GM18502 (cell line): ENCODE results near the gene TMEM175.
"Not testable (repeated sequence)": the region's sequence is repeated elsewhere in the genome, so short reads cannot be mapped to it uniquely, and the experiment has no call there.

Source experiments
- ATAC-seq: cut with Tn5 transposase; IDR thresholded peaks from one replicate; pipeline ENCODE4 v1.9.1; 2021; ENCODE audit warnings: mild to moderate bottlenecking; ENCODE audit not compliant: unreplicated experiment, poor library complexity

Gene TMEM175

GRCh38 chr4:998096-998691, 65.9 kb downstream of the TMEM175 start:
- ATAC-seq, result no peak

DNA sequence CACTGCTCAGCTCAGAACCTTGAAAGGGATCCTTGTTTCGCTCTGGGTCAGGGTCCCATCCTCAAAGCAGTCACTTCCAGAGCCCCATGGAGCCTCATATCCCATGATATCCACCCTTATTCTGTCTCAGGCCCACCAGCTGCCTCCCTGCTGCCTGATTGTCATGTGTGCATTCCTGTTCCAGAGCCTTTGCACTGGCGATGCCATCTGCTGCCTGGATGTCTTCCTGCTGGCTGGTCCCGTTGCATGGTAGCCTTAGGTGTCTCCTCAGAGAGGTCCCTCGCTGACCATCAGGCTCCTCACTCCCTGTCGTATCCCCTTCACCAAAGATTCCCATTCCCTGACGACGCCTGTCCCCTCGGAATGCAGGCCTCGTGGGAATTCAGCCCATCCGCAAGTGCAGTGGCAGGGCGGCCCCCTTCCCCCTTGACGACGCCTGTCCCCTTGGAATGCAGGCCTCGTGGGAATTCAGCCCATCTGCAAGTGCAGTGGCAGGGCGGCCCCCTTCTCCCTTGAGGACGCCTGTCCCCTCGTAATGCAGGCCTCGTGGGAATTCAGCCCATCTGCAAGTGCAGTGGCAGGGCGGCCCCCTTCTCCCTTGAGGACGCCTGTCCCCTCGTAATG, 67.1 kb downstream of the TMEM175 start:
- not testable (repeated sequence) for ATAC-seq

- no peak for ATAC-seq
Measured at GRCh38 chr4:999882-1000425, 67.7 kb downstream of the TMEM175 start.

GRCh38 chr4:1000686-1001260, 68.5 kb downstream of the TMEM175 start:
- no peak for ATAC-seq

DNA sequence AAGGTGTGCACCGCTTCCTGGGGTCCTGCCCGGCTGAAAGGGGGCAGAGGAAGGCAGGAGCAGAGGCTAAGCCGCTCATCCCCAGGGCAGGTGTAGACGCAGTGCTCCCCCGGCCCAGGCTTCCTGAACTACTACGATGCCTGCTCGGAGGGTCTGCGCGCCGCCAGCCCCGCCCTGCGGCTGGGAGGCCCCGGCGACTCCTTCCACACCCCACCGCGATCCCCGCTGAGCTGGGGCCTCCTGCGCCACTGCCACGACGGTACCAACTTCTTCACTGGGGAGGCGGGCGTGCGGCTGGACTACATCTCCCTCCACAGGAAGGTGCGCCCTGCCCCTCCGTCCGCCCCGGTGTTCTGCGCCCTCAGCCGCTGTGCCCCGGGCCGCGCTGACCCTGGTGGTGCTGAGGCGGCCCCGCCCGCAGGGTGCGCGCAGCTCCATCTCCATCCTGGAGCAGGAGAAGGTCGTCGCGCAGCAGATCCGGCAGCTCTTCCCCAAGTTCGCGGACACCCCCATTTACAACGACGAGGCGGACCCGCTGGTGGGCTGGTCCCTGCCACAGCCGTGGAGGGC, 69.4 kb downstream of the TMEM175 start:
- ATAC-seq, result no peak

- no peak for ATAC-seq
Measured at GRCh38 chr4:1002131-1002630, 69.9 kb downstream of the TMEM175 start.

DNA sequence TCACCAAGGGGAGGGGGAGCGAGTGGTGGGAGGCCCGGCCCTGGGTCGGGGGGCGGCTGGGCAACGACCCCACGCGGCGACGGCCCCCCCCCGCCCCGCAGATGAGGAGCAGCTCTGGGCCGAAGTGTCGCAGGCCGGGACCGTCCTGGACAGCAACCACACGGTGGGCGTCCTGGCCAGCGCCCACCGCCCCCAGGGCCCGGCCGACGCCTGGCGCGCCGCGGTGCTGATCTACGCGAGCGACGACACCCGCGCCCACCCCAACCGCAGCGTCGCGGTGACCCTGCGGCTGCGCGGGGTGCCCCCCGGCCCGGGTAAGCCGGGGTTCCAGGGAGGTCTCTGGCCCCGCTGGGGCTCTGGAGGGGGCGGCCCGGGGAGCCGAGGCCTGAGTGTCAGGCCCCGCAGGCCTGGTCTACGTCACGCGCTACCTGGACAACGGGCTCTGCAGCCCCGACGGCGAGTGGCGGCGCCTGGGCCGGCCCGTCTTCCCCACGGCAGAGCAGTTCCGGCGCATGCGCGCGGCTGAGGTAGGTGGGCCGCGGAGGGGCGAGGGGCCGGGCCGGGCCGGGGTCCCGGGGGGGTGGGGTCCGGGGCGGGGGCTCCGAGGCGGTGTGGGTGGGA, 70.5 kb downstream of the TMEM175 start:
- ATAC-seq, result no peak

GRCh38 chr4:1003271-1004070, 71.2 kb downstream of the TMEM175 start:
- ATAC-seq, result no peak

DNA sequence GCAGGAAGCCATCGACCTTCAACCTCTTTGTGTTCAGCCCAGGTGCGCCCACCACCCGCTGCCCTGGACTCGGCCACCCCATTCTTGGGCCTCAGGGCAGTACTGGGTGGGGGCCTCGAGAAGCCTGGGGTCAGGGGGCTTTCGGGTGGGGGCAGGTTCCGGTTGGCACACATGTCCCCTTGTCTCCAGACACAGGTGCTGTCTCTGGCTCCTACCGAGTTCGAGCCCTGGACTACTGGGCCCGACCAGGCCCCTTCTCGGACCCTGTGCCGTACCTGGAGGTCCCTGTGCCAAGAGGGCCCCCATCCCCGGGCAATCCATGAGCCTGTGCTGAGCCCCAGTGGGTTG, 71.8 kb downstream of the TMEM175 start:
- no peak for ATAC-seq

DNA sequence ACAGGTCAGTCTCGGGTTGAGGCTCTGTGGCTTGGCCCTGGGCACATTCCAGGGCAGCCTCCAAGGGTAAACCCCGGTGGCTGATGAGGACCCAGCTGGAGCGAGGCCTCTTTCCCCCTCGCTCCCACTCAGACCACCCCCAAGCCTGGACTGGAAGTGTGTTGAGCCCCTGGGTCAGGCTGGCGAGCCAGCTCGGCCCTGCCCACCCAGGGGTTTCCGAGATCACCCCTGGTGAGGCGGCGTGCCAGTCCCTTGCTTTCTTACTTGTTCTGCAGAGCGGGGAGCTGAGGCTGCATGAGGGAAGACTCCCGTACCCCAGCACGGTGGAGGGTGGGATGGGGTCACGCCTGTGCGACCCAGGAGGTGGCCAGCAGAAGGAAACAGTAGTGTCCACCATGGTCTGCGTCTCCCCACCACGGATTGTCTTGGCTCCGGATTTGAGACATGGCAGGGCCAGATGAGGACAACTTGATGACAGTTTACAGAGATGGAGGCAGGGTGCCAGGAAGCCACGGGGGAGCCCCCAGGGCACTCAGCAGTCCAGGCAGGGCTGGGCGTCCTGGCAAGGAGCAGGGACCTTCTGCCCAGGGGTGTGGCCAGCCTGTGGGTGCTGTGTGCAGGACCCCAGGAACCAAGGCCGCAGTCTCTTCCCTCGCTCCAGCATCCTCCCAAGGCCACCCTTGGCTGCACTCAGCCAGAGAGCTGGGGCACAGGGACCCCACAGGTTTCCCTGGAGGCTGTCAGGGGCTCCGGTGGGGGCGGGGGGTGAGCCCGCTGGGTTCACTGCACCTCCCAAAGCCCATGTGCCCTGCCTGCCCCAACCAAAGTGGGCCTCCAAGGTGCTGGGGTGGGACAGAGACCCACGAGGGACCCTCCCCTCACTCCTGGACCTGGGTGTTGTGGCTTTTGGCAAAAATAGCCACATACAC, 72.6 kb downstream of the TMEM175 start:
- ATAC-seq, result no peak

- no peak for ATAC-seq
Measured at GRCh38 chr4:1006856-1007255, 74.6 kb downstream of the TMEM175 start.
